HepG2 (cell line): ENCODE measurements around the gene SGCD. TPM values are rescaled to one million over a fixed set of nuclear protein-coding genes. Genes with fewer than 3 reads are reported as not detected.

ENCODE experiments used
- ATAC-seq: fragments of 200-7000 bp; cut with Tn5 transposase; 3 replicates; pipeline ENCODE4 v1.9.1; 2020; ENCODE audit warnings: mild to moderate bottlenecking, moderate library complexity
- BruUV-seq: library from RNA; stranded (reverse); fragments of 400-500 nt; replicated peaks from 2 replicates; lab custom pipeline; 2021; lab: Mats Ljungman, UMichigan
- CTCF ChIA-PET: fragments of 300-600 bp; formaldehyde crosslinking; extraction: SDS; loops from one replicate; lab custom pipeline; 2021; ENCODE audit warnings: low total read pairs, inconsistent platforms, low intra/inter-chr PET ratio; lab: Yijun Ruan, JAX
- POLR2A ChIA-PET: fragments of 350-600 bp; sonication (Branson Sonifier 250); formaldehyde crosslinking; loops from one replicate; lab custom pipeline; 2020; ENCODE audit warnings: antibody characterized with exemption, inconsistent platforms; lab: Yijun Ruan, JAX
- DNase-seq: peaks from one replicate; pipeline ENCODE4 v3.0.0-alpha.2; 2015; ENCODE audit warnings: low spot score
- FAIRE-seq: peaks from 3 replicates; lab custom pipeline; 2011; peaks lifted over from hg19 to GRCh38; lab: Jason Lieb, UNC
- H2AFZ ChIP-seq: one replicate; pipeline ENCODE4 v1.6.1; 2011; ENCODE audit warnings: low read length, inconsistent platforms
- H3K27ac ChIP-seq: fragments of 300-600 bp; 3 replicates; pipeline ENCODE4 v1.8.0; 2011; ENCODE audit warnings: mixed run types, mild to moderate bottlenecking, mixed read lengths, low read length, inconsistent platforms; ENCODE audit not compliant: insufficient read depth; ENCODE audit errors: extremely low read length
- H3K27me3 ChIP-seq, 2 experiments: fragments of 200-600 bp in 1 of 2; 2 replicates in 1 of 2; 3 replicates in 1 of 2; pipeline versions ENCODE4 v1.6.0 to v1.8.0; 2011; ENCODE audit warnings: low read length in 2 of 2, mild to moderate bottlenecking in 2 of 2, moderate library complexity in 2 of 2, inconsistent platforms in 1 of 2; ENCODE audit not compliant: insufficient read depth in 2 of 2, control insufficient read depth in 1 of 2
- H3K36me3 ChIP-seq, 2 experiments: fragments of 200-600 bp in 1 of 2; replicated peaks in 1 of 2; 2 replicates in 1 of 2; 3 replicates in 1 of 2; pipeline versions ENCODE4 v1.5.1 to v1.8.0; 2011; ENCODE audit warnings: low read length in 2 of 2, inconsistent platforms in 1 of 2; ENCODE audit not compliant: insufficient read depth in 2 of 2, control insufficient read depth in 1 of 2
- H3K4me1 ChIP-seq: 2 replicates; pipeline ENCODE4 v1.5.1; 2012; ENCODE audit warnings: low read length, inconsistent platforms; ENCODE audit not compliant: insufficient read depth
- H3K4me2 ChIP-seq: 2 replicates; pipeline ENCODE4 v1.6.0; 2011; ENCODE audit warnings: low read depth, low read length, inconsistent platforms
- H3K4me3 ChIP-seq, 3 experiments: fragments of 200-600 bp in 1 of 3; sonication (generic), shearing (Covaris generic) in 1 of 3; replicated peaks in 1 of 3; 2 replicates each; pipeline ENCODE4 v1.5.1; 2011 to 2016; ENCODE audit warnings: low read length in 3 of 3, inconsistent platforms in 2 of 3, low read depth in 2 of 3, mild to moderate bottlenecking in 2 of 3, control low read depth in 1 of 3, mixed read lengths in 1 of 3; ENCODE audit not compliant: insufficient read depth in 1 of 3
- H3K79me2 ChIP-seq: one replicate; pipeline ENCODE4 v1.6.1; 2011; ENCODE audit warnings: low read length, inconsistent platforms; ENCODE audit not compliant: insufficient read depth
- H3K9ac ChIP-seq: 2 replicates; pipeline ENCODE4 v1.6.0; 2011; ENCODE audit warnings: mild to moderate bottlenecking, low read depth, low read length, inconsistent platforms; ENCODE audit not compliant: insufficient read depth
- H3K9me3 ChIP-seq: 2 replicates; pipeline ENCODE4 v1.5.1; 2012; ENCODE audit warnings: mild to moderate bottlenecking, low read length
- H4K20me1 ChIP-seq: 2 replicates; pipeline ENCODE4 v1.6.0; 2011; ENCODE audit warnings: inconsistent platforms, mild to moderate bottlenecking, low read length, moderate library complexity; ENCODE audit not compliant: insufficient read depth
- NFE2L2 ChIP-seq: fragments of 150-350 bp; IDR thresholded peaks from 2 replicates; pipeline ENCODE4 v1.6.1; 2014; ENCODE audit warnings: low read length
- PITX1 ChIP-seq: sonication (generic); formaldehyde crosslinking; IDR thresholded peaks from 2 replicates; pipeline ENCODE4 v1.5.1; 2020; ENCODE audit warnings: mild to moderate bottlenecking, missing genetic modification reagents
- SIX4 ChIP-seq: sonication (generic); formaldehyde crosslinking; IDR thresholded peaks from 2 replicates; pipeline ENCODE4 v1.4.0; 2020; ENCODE audit warnings: missing genetic modification reagents
- ZEB1 ChIP-seq: IDR thresholded peaks from 2 replicates; pipeline ENCODE4 v1.6.1; 2012; ENCODE audit warnings: mild to moderate bottlenecking, low read depth, inconsistent platforms; ENCODE audit not compliant: insufficient replicate concordance
- ZFP36 ChIP-seq: fragments of 150-350 bp; IDR thresholded peaks from 2 replicates; pipeline ENCODE4 v1.6.1; 2018; ENCODE audit warnings: borderline replicate concordance, low read length, low read depth; ENCODE audit not compliant: partially characterized antibody
- WGBS: methylation state at CpG from one replicate; pipeline ENCODE4 v1.1.6; 2017; ENCODE audit warnings: low lambda C conversion rate; 5-methylcytosine and 5-hydroxymethylcytosine counted together
- in situ Hi-C: cut with HindIII; loops from 2 replicates; pipeline ENCODE4 v1.10.0; 2017; ENCODE audit warnings: low pct_unique_long_range_greater_than_20kb; ENCODE audit not compliant: extremely low pct_ligation_motif_present
- intact Hi-C: fragments of 100-400 bp; cut with micrococcal nuclease; formaldehyde crosslinking; loops from one replicate; pipeline ENCODE4 v1.10.0; 2022; ENCODE audit not compliant: unreplicated experiment
- polyA plus RNA-seq, 8 experiments: library from polyadenylated mRNA; depleted of rRNA in 3 of 8; stranded (reverse) in 7 of 8; unstranded in 1 of 8; fragments of >200 nt; fragmentation: Illumina TruSeq in 4 of 8; extraction: Trizol in 4 of 8; gene quantifications; 2 replicates each; pipeline versions ENCODE4 v1.2.1 to v1.2.3, GENCODE V29; 2011 to 2016; ENCODE audit warnings: low read depth in 4 of 8, missing spikeins in 1 of 8, mixed read lengths in 1 of 8; ENCODE audit not compliant: insufficient read depth in 1 of 8
- total RNA-seq, 5 experiments: library from RNA; depleted of rRNA; stranded (reverse); fragments of >200 nt; fragmentation: Illumina TruSeq; extraction: Trizol; gene quantifications; 2 replicates each; pipeline ENCODE4 v1.2.3, GENCODE V29; 2016; ENCODE audit warnings: low read depth in 1 of 5
- TF ChIP-seq, protein P1 (sequence below): sonication (generic); formaldehyde crosslinking; IDR thresholded peaks from 2 replicates; pipeline ENCODE4 v1.4.0; 2020; ENCODE audit warnings: missing genetic modification reagents; ENCODE audit errors: not compliant biosample characterization

SGCD gene
- total and polyA plus RNA-seq, 2 of the 13 experiments (the other 11 are each of a cell fraction or from before 2014, with no cell fraction given), result not detected

DNA sequence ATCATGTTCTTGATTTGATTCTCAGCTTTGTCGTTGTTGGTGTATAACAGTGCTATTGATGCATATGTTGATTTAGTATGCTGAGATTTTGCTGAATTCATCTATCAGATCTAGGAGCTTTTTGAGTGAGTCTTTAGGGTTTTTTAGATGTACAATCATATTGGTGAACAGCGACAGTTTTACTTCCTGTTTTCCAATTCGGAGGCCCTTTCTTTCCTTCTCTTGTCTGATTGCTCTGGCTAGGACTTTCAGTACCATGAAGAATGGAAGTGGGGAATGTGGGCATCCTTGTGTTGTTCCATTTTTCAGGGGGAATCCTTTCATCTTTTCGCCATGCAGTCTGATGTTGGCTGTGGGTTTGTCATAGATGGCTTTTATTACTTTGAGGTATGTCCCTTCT is 100.4 kb downstream of the SGCD start:
- 18% methylated on average over 4 of the region's 4 CpGs for WGBS
- H3K36me3 ChIP-seq, result no peaks in the 10 kb centered on the region
- BruUV-seq, result no TSS peak
- H3K9ac ChIP-seq, result no peak overlapping the region
- H3K27ac ChIP-seq, result no peak overlapping the region
- H3K27me3 ChIP-seq, result no peaks in the 10 kb centered on the region
- H4K20me1 ChIP-seq, result no peaks in the 10 kb centered on the region
- no peak overlapping the region for H3K4me3 ChIP-seq
- ChIA-PET CTCF (no interaction called here), POLR2A (no interaction called here)
- H3K9me3 ChIP-seq, result no peaks in the 10 kb centered on the region
- ATAC-seq, result no peak
- in situ Hi-C loops, result no loop called here
- TF ChIP-seq SIX4 (no peak), NFE2L2 (no peak), ZEB1 (no peak), ZFP36 (no peak)
- TF ChIP-seq, protein P1, sequence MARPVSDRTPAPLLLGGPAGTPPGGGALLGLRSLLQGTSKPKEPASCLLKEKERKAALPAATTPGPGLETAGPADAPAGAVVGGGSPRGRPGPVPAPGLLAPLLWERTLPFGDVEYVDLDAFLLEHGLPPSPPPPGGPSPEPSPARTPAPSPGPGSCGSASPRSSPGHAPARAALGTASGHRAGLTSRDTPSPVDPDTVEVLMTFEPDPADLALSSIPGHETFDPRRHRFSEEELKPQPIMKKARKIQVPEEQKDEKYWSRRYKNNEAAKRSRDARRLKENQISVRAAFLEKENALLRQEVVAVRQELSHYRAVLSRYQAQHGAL (CRISPR knock-in tag), result no peak
- TF ChIP-seq, all 625 proteins: peak for 0
- DNase-seq (no peak), FAIRE-seq (no peak)
- Histone ChIP-seq H2AFZ (no peak overlapping the region), H3K4me1 (no peaks in the 10 kb centered on the region), H3K79me2 (no peaks in the 10 kb centered on the region), H3K4me2 (no peak overlapping the region)
- intact Hi-C loops, result no loop called here

DNA sequence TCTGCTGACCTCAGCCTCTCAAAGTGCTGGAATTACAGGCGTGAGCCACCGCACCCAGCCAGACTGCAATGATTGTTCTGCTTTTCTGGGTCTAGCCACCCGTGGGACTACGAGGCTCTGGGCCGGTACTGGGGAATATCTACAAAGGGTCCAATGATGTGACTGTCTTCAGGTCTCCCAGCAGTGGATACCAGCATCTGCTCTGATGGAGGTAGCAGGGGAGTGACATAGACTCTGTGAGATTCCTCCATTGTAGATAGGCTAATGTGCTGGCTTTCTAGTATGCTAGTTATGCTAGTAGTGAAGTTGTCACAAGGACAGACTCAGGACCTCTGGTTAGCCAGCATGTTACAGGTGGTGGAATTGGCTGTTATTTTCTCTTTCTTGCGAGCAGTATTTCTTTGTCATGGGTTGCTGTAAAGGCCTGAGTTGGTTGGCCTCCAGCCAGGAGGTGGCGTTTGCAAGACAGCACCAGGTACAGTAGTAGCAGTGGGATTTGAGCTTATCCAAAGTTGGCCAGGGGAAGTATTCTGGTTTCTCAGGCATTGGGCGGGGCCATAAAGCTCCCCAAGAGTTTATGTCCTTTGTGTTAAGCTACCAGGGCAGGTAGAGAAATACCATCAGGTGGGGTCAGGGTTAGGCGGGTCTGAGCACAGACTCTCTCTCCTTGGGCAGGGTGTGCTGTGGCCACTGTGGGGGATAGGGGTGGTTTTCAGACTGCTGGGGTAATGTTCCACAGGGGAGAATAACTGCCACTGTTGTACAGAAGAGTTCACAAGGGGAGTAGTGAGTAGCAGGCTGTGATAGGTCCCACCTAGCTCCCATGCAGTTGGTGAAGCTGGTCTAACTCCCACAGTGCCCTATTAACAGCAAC is 105.2 kb downstream of the SGCD start:
- Histone ChIP-seq H3K79me2 (no peaks in the 10 kb centered on the region), H3K9ac (no peak overlapping the region), H3K9me3 (no peaks in the 10 kb centered on the region), H3K4me3 (no peak overlapping the region), H4K20me1 (no peaks in the 10 kb centered on the region), H3K27ac (no peak overlapping the region), H3K36me3 (no peaks in the 10 kb centered on the region), H2AFZ (no peak overlapping the region), H3K27me3 (no peaks in the 10 kb centered on the region; a peak in 1 of 5 replicates), H3K4me2 (no peak overlapping the region), H3K4me1 (no peaks in the 10 kb centered on the region)
- FAIRE-seq (no peak), DNase-seq (no peak), ATAC-seq (no peak)
- CTCF ChIA-PET, result no interaction called here
- WGBS, result 38% methylated on average over 8 of the region's 9 CpGs
- in situ Hi-C loops (no loop called here), intact Hi-C loops (no loop called here)
- POLR2A ChIA-PET, result no interaction called here
- no peak for TF ChIP-seq PITX1 (CRISPR knock-in tag)
- BruUV-seq, result no TSS peak
